Upper lobe of left lung (tissue), 4 donors: ENCODE results near the gene PRAME.

Experiments
- CTCF ChIP-seq, 6 experiments: fragments of 450-650 bp in 4 of 6; fragments of 200-600 bp in 2 of 6; sonication (generic) in 2 of 6; IDR thresholded peaks; one replicate each; pipeline ENCODE4 v1.5.1; 2016 to 2019; ENCODE audit warnings: antibody characterized with exemption in 6 of 6
- POLR2A ChIP-seq, 4 donors: fragments of 450-650 bp; IDR thresholded peaks; one replicate each; pipeline ENCODE4 v1.5.1; 2016 to 2017; ENCODE audit warnings: antibody characterized with exemption in 4 of 4, mild to moderate bottlenecking in 2 of 4

GRCh38 chr22:22578702-22579424 lies 19.8 kb upstream of the PRAME start:
- TF ChIP-seq CTCF (IDR thresholded peaks at IDR 0.05) (no peak), POLR2A (IDR thresholded peaks at IDR 0.05) (no peak)
